Rectal smooth muscle tissue (tissue), 1 donor: ENCODE measurements around the gene YPEL4.

Experiments
- H3K27ac ChIP-seq: one replicate; pipeline ENCODE4 v1.7.0; 2013; ENCODE audit warnings: low read depth, low read length, inconsistent platforms
- H3K27me3 ChIP-seq: one replicate; pipeline ENCODE4 v1.7.0; 2013; ENCODE audit warnings: low read length; ENCODE audit not compliant: control insufficient read depth, insufficient read depth
- H3K36me3 ChIP-seq: one replicate; pipeline ENCODE4 v1.7.0; 2013; ENCODE audit warnings: low read length; ENCODE audit not compliant: control insufficient read depth, insufficient read depth
- H3K4me1 ChIP-seq: one replicate; pipeline ENCODE4 v1.7.0; 2013; ENCODE audit warnings: low read length; ENCODE audit not compliant: control insufficient read depth, insufficient read depth
- H3K4me3 ChIP-seq: one replicate; pipeline ENCODE4 v1.7.0; 2013; ENCODE audit warnings: low read length
- H3K9ac ChIP-seq: one replicate; pipeline ENCODE4 v1.7.0; 2013; ENCODE audit warnings: low read length

Gene YPEL4

GRCh38 chr11:57638811-57639320 lies 10.8 kb downstream of the YPEL4 start:
- peaks cover 8% of the 10 kb centered on the region for H3K4me1 ChIP-seq
- no peaks in the 10 kb centered on the region for H3K36me3 ChIP-seq
- peak overlapping the region; percentile 84 for H3K4me3 ChIP-seq
- H3K27ac ChIP-seq = peak overlapping the region; percentile 84
- peak overlapping the region; percentile 38 for H3K9ac ChIP-seq
- H3K27me3 ChIP-seq = no peaks in the 10 kb centered on the region

DNA sequence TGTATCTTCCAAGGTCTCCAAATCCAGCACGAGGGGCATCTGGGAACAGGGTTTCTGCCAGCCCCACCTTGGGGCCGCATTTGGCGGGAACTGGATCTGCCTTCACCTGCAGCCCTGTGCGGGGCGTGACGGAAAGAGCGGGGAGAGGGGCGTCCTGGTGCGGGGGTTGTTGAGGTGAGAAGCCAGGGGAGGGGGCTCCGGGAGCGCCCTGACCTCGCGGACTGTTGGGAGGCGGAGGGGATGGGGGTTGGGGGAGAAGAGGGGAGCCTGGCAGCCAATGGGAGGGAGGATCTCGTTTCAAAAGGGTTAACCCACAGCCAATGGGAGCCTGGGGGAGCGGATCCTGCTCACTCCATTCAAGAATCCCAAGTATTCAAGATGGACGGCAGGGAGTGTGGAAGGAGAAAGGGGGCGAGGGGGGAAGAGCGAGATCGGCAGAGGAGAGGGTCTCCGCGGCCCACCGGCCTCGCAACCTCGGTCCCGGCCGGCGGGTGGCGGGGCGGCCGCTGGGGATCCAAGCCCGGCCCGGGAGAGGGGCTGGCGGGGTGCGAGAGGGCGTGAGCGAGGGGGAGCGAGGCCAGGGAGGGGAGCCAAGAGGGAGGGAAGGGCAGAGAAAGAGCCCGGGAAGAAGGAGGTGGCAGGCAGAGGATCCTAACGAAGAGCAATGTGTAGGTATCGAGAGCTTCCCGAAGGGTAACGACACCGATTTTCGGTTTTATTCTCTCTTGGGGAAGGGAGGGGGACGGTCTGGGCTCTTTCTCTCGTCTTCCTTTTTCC lies 11.5 kb downstream of the YPEL4 start:
- Histone ChIP-seq H3K27ac (peak overlapping the region; percentile 84), H3K27me3 (no peaks in the 10 kb centered on the region)

DNA sequence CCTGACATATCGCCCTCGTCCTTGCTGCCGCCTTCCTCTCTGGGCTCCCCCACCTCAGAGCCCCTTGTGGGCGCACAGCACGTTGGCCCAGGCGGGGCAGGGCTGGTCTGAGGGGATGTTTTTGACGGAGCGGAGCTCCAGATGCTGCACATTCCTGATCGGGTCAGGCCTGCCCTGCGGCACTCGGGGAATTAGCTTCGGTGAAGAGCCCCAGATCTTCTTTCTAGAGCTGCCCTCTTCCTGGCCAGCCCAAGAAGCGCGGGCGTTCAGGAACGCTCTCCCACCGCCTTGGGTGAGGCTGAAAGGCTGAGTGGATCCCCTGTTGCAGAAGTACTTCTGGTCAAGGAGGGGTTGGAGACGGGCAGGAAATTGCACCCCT lies 12.1 kb downstream of the YPEL4 start:
- Histone ChIP-seq H3K4me1 (peaks cover 8% of the 10 kb centered on the region), H3K27ac (peak overlapping the region; percentile 48), H3K36me3 (no peaks in the 10 kb centered on the region), H3K27me3 (no peaks in the 10 kb centered on the region), H3K9ac (no peak overlapping the region), H3K4me3 (peak overlapping the region; percentile 84)

More for the DNA sequence above, 11.5 kb downstream of the YPEL4 start:
- peak overlapping the region; percentile 38 for H3K9ac ChIP-seq
- H3K4me1 ChIP-seq = peaks cover 8% of the 10 kb centered on the region
- H3K36me3 ChIP-seq = no peaks in the 10 kb centered on the region
- peak overlapping the region; percentile 84 for H3K4me3 ChIP-seq

GRCh38 chr11:57635246-57635645 lies 14.5 kb downstream of the YPEL4 start:
- Histone ChIP-seq H3K27ac (no peak overlapping the region), H3K4me1 (peaks cover 4% of the 10 kb centered on the region), H3K27me3 (peaks cover 5% of the 10 kb centered on the region), H3K4me3 (no peak overlapping the region), H3K36me3 (no peaks in the 10 kb centered on the region), H3K9ac (no peak overlapping the region)

- no peak overlapping the region for H3K9ac ChIP-seq
- peaks cover 5% of the 10 kb centered on the region for H3K27me3 ChIP-seq
- no peaks in the 10 kb centered on the region for H3K36me3 ChIP-seq
- no peak overlapping the region for H3K27ac ChIP-seq
- H3K4me1 ChIP-seq = peaks cover 4% of the 10 kb centered on the region
- H3K4me3 ChIP-seq = no peak overlapping the region
Measured at GRCh38 chr11:57634311-57634710, 15.4 kb downstream of the YPEL4 start.

DNA sequence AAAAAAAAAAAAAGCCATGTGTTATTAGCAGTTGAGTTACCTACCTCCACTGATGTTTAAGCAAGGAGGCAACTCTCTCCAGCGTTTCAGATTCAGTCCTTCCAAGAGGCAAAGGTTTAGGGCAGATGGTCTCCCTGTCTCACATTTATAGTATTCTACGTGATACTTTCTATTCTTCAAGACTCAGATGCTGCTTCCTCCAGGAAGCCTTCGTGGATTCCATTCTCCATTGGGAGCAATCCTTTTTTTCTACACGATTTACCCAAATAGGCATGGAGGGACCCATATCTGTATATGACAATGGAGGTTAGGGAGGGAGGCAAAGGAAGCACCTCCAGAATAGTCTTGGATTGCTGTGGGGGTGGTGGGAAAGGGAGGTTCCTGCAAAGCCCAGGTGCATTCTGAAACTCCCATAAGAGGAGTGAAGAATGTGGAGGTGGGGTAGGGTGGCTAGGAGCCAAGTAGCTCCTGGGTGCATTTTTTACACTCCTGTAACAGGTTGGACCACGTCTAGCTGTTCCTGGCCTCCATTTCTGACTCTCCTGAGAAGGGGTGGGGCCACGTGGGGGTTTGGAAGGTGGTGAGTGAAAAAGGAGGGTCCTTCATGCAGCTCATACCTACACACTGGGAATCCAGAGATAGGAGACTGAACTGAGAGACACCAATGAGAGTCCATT lies 16.2 kb downstream of the YPEL4 start:
- H3K4me3 ChIP-seq = no peak overlapping the region
- H3K4me1 ChIP-seq = peaks cover 4% of the 10 kb centered on the region
- no peak overlapping the region for H3K27ac ChIP-seq
- no peaks in the 10 kb centered on the region for H3K36me3 ChIP-seq
- no peak overlapping the region for H3K9ac ChIP-seq
- peaks cover 5% of the 10 kb centered on the region for H3K27me3 ChIP-seq

DNA sequence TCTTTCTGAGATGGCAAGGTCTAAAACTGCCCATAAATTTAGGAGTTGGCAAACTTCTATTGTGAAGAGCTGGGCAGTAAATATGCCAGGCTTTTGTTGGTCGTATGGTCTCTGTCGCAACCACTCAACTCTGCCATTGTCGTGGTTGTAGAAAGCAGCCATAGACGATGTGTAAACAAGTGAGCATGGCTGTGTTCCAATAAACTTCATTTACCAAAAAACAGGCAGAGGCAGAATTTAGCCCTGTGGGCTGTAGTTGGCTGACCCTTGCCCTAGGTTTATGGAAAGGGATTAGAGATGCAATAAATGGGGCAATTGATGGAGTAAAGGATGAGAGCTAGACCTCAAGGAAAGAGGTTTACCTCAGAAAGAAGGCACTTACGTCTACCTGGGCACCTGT lies 17.6 kb downstream of the YPEL4 start:
- no peak overlapping the region for H3K4me3 ChIP-seq
- H3K27me3 ChIP-seq = peaks cover 5% of the 10 kb centered on the region
- H3K36me3 ChIP-seq = no peaks in the 10 kb centered on the region
- no peak overlapping the region for H3K27ac ChIP-seq
- H3K9ac ChIP-seq = no peak overlapping the region
- no peaks in the 10 kb centered on the region for H3K4me1 ChIP-seq

DNA sequence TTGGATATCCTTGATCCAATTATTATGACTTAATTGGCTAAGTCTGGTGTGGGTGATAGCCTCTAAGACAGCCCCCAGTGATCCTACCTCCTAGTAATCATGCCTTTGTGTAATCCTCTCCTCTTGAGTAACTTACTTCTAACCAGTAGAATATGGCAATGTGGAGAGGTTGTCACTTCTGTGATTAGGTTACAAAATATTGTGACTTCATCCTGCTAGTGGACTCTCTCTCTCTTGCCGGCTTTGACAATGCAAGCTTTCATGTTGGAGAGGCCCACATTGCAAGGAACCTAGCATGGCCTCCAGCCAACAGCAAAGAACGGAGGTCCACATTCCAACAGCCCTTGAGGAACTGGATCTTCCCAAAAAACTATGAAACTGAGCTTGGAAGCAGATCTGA lies 19.5 kb downstream of the YPEL4 start:
- peaks cover 5% of the 10 kb centered on the region for H3K27me3 ChIP-seq
- H3K4me3 ChIP-seq = no peak overlapping the region
- H3K9ac ChIP-seq = no peak overlapping the region
- no peaks in the 10 kb centered on the region for H3K36me3 ChIP-seq
- no peaks in the 10 kb centered on the region for H3K4me1 ChIP-seq
- no peak overlapping the region for H3K27ac ChIP-seq

DNA sequence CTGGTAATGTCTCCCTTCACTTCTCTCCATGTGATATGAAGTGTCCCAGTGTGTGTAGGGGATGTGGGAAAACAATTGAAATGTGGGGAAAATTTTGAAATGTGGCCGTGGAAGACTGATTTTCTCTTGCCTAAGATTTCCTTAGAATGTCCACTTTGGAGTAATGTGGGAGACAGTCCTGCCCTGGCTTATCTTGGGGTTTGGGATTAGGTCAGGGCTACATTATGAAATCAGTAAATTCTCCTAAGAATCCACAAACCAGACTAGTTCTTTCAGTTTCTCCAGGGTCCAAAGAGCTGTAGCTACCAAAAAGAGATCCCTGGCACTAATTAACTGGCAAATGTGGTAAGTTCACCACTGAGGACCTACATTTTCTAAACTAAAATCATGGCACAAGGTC lies 22.8 kb downstream of the YPEL4 start:
- H3K4me1 ChIP-seq = no peaks in the 10 kb centered on the region
- H3K27me3 ChIP-seq = peaks cover 5% of the 10 kb centered on the region
- H3K4me3 ChIP-seq = no peak overlapping the region
- H3K27ac ChIP-seq = no peak overlapping the region
- no peak overlapping the region for H3K9ac ChIP-seq
- H3K36me3 ChIP-seq = no peaks in the 10 kb centered on the region

DNA sequence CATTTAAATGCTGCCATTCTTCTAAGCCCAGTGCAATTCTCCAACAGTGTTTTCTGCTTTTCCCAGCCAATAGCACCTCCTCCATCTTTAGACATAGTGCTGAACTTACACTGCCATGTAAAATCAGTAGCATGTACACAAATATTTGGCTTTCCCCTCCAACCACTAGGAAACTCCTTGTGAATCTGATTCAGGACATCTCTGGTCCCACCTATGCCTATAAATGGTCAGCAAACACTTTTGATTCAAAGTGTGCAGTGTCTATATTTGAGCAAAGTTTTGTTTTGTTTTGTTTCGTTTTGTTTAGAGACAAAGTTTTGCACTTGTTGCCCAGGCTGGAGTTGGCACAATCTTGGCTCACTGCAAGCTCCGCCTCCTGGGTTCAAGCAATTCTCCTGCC lies 24.8 kb downstream of the YPEL4 start:
- Histone ChIP-seq H3K4me1 (no peaks in the 10 kb centered on the region), H3K27me3 (no peaks in the 10 kb centered on the region), H3K36me3 (no peaks in the 10 kb centered on the region), H3K27ac (no peak overlapping the region), H3K9ac (no peak overlapping the region), H3K4me3 (no peak overlapping the region)

DNA sequence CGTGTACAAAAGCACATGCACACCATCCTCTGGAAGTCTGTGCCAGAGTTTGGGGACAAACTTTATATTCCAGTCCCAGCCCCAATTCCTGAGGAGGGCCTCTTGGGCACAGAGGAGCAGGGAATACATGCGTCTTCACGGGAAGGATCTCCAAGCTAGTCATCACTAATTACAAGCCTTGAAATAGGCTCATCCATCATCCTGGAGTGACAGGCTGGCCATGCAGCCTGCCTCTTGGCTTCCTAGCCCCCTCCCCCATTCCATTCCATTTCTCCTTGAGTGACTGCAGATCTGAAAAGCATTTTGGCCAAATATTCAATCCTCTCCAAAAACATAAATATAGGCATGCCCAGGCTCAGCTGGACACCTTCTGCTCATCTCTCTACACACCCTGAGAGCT lies 27.4 kb downstream of the YPEL4 start:
- H3K4me1 ChIP-seq = no peaks in the 10 kb centered on the region
- H3K36me3 ChIP-seq = no peaks in the 10 kb centered on the region
- H3K9ac ChIP-seq = no peak overlapping the region
- no peak overlapping the region for H3K4me3 ChIP-seq
- H3K27ac ChIP-seq = no peak overlapping the region
- no peaks in the 10 kb centered on the region for H3K27me3 ChIP-seq

DNA sequence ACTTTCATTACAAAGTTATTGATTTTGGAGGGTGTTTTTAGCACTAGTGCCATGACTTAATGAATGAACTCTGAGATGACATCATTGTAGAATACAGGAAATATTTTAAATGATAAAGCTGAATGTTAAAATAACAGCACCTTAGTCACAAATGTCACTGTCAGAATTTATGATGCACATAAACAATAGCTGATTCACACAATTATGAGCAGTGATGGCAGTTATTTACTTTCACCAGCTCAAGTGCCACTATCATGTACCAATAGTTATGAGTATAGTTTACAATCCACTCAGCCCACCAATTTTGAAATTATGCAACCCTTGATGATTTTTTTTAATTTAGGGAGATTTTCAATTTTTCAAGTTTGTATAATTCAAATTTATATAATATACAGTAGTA lies 29.2 kb downstream of the YPEL4 start:
- no peak overlapping the region for H3K9ac ChIP-seq
- H3K27me3 ChIP-seq = no peaks in the 10 kb centered on the region
- no peaks in the 10 kb centered on the region for H3K36me3 ChIP-seq
- H3K4me1 ChIP-seq = no peaks in the 10 kb centered on the region
- no peak overlapping the region for H3K4me3 ChIP-seq
- no peak overlapping the region for H3K27ac ChIP-seq

- H3K9ac ChIP-seq = no peak overlapping the region
- H3K27ac ChIP-seq = no peak overlapping the region
- H3K4me1 ChIP-seq = no peaks in the 10 kb centered on the region
Measured at GRCh38 chr11:57619331-57619730, 30.4 kb downstream of the YPEL4 start.

More at GRCh38 chr11:57619331-57619730, 30.4 kb downstream of the YPEL4 start:
- no peaks in the 10 kb centered on the region for H3K27me3 ChIP-seq
- no peak overlapping the region for H3K4me3 ChIP-seq
- H3K36me3 ChIP-seq = no peaks in the 10 kb centered on the region
